Hematopoietic multipotent progenitor cell treated with erythropoietin and hydrocortisone succinate and interleukin-3 and kit ligand, for 4 days (in vitro differentiated cells): ENCODE results near the gene SHE.
"Not testable (repeated sequence)": the region's sequence is repeated elsewhere in the genome, so short reads cannot be mapped to it uniquely, and the experiment has no call there.

Experiments used
- DNase-seq: peaks from one replicate; pipeline ENCODE4 v3.0.0-alpha.2; 2015

SHE gene

DNA sequence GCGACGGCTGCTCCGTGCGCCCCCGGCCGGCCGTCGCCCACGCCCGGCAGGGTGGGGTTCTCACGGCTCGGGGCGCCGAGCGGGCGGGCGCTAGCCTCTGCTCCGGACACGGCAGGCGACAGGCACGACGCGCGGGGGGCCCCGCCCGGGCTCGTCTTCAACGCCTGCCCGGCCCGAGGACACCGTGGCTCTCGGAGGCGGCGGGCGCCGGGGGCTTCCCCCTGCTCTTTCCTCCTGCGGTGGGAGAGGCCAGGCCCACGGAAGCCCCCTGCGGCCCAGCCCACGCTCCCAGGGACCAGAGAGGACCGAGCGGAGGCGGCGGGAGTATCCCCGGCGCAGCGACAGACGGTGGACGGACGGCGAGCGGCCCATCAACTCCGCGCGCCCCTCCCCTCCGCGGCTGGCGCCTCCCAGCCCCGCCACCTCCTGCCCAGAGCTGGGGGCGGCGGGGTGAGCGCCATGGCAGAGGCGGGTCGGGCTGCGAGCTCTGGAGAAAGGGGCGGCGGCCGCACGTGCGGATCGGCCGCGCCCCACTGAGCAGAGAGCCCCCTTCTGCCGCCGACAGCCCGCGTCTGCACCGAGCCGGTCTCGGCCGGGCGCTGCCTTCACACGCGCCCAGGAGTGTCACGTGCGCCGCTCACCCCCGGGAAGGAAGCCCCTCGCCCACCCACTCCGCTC, at the start of gene SHE, which contains the start of gene TDRD10:
SHE (minus strand) TSS at position 347 of the 678 bp plus-strand sequence. CDS start 386 bp downstream, outside the sequence.
TDRD10 (plus strand) TSS at position 154 of the 678 bp plus-strand sequence. CDS start 4,685 bp downstream, outside the sequence.
- peak; percentile 33 for DNase-seq

GRCh38 chr1:154551474-154551873, 49.3 kb upstream of the SHE start:
- no peak for DNase-seq

DNA sequence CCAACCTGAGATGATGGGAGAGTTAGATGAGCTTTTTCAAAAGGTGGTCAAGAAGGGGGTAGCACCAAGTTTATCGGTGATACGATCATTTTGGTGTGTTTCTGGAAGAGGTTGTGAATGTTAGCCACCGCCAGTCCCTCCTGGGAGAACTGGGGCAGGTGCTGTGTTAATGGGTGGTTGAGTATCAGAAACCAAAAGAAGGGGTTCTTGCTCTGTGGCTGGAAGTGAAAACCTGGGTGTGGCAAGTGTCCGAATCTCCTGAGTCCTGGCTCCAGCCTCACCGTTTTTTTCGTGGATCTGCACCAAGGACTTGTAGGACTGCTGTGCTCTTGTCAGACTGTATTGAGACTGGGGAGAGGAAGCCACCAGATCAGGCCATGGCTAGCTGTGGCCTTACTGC, 48.4 kb upstream of the SHE start:
- no peak for DNase-seq

DNA sequence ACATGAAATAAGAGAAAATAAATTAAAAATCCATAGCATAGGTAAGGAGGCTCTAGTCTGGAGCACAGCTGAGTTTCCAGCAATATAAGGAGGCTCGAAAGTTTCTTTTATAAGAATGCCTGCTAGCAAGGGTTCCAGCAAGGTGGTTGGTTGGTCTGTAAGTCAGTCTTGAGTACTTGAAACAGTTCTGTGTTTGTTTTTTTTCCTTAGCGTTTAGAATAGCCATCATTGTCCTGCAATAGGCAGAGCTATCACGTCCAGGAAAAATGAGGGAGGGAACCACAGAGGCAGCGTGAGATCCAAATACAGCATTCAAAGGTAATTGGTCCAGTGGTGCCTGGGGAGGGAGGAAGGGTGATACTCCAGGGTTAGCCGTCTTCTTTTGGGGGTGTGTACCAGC, 47.9 kb upstream of the SHE start:
- no peak for DNase-seq

DNA sequence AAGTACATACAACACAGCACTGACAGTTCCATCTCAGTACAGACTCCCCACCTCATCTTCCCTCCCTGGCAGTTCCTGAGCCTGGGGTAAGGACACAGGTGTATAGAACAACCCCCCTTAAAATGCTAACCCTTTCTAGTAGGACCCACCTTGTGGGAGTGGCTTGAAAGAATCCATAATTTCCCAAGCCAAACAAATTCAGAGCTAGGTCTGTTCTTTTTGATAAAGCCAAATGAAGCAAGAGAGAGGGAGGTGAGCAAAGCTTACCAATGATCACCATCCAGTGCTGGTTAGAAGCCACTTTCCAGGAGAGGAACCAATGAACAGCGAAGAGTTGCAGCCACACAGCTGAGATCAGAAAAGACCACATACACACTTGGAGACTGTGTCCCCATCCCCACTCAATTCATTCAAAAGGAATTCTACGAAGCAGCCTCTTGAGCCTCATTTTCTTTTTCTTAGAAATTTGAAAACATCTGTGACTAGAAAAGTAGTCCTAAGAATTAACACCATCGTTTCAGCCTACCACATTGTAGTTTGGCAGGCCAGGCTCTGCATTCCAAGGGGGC, 47.1 kb upstream of the SHE start:
- no peak for DNase-seq

GRCh38 chr1:154548028-154548427, 45.8 kb upstream of the SHE start:
- DNase-seq = peak; percentile 57

DNA sequence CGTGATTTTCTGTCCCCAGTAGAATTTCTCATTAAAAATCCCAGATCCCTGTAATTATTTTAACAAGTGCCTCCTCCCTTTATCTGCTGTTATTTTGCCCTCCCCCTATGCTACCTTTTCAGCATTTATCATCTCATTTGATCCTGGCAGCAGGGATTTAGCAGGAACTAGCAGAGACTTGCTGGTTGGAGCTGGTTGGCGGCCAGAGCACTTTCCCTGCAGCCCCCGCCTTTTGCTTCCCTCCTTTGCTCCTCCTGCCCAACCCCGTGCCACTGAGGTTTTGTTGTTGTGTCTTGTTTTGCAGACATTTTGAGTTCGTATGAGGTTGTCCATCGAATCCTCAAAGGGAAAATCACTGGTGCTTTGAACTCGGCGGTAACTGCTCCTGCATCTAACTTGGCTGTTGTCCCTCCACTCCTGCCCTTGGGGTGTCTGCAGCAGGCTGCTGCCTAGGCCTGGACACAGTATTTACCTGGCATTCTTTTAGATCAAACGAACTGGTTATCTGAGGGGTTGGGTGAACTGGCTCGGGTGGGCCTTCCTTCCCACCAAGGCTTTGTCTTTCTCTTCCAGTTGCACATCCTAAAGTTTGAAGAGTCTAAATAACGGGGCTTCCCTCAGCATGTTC, 45.0 kb upstream of the SHE start:
- DNase-seq = no peak

GRCh38 chr1:154546264-154547063, 44.3 kb upstream of the SHE start:
- DNase-seq = peak; percentile 85

DNA sequence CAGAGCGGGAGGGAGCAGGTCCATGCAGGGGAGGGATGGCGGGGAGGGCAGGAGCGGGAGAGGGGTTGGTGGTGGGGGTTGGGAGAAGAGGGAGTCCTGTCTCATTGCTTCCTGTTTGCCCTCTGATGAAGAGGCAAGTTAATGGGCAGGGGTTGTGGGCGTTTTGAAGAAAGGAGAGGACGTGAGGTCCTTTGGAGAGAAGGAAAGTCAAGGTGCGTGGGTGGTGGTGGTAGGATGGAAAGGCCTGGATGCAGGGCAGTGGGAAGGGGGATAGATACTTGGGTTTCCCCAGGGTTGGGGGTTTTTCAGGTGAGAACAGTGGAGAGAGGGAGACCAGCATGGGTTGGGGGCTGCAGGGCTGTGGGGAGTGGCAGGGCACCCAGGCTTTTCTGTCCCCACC, 39.0 kb upstream of the SHE start:
- DNase-seq = no peak

DNA sequence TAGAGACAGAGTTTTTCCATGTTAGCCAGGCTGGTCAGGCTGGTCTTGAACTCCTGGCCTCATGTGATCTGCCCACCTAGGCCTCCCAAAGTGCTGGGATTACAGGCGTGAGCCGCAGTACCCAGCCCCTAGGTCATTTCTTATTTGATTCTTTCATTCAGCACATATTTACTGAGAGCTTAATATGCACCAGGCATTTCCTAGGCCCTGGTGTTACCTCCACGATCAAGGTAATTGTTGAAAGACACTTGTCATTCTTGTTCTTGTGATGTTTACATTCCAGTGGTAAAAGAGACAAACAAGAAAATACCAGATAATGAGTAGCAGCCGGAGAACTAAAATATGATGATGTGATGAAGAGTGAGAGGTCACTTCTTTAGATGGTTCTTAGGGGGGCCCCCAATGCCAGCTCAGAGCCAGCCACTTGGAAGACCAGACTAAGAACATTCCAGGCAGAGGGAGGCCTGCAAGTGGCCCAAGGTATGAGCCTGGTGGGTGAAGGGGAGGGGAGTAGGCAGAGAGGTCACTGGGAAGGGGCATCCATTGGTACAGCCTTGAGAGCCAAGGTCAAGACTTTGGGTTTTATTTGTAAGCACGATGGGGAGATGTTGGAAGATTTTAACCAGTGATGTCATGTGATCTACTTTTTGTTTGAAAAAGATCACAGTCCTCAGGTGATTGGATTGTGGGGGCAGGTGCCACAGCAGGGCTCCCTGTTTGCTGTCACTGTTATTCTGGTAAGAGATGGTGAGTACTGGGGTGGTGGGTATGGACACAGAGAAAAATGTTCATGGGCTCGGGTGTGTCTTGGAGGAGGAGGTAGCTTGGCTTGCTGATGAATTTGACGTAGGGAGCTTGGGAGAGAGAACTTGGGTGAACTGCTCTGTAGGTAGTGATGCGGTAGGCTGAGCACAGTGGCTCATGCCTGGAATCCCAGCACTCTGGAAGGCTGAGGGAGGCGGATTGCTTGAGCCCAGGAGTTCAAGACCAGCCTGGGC, 37.6 kb upstream of the SHE start:
- DNase-seq = no peak

DNA sequence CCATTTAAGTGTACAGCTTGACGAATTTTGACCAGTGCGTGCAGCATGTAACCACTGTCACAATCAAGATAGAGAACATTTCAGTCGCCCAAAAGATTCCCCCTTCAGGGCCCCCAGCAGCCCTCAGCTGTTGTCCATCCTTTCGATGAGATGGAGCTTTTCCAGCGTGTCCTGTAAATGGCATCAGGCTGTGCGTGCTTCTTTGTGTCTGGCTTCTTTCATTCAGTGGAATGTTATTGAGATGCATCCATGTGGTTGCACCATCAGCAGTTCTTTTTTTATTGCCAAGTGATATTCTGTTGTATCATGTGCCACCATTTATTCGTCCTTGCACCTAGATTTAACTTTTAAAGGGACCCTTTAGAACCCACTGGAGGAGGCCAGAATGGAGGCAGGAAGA, 34.4 kb upstream of the SHE start:
- no peak for DNase-seq

- no peak for DNase-seq
These were observed 32.0 kb upstream of the SHE start for GRCh38 chr1:154533952-154534844.

- not testable (repeated sequence) for DNase-seq
These were observed 29.7 kb upstream of the SHE start for GRCh38 chr1:154531950-154532349.

GRCh38 chr1:154529308-154529707, 27.1 kb upstream of the SHE start:
- no peak for DNase-seq

- DNase-seq = no peak
These were observed 25.0 kb upstream of the SHE start for GRCh38 chr1:154527192-154527591.

DNA sequence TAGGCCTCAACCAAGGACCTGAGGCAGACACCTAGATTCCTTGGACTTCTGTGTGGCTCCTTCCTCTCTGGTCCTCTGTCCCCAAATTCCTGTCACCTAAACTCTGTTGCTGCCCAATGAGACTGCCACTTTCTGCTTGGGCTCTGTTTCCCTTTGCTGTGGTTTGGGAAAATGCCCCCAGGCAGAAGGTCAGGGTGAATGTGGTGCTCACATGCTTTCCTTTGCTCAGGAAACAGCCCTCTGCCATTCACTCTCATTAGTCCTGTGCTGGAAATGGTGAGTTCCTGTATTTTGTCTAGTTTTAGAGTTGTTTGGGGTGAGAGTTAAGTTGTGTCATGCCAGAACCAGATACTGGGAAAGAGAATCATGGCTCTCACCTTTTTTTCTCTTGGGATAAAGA, 22.7 kb upstream of the SHE start:
- no peak for DNase-seq

- DNase-seq = no peak
These were observed 19.5 kb upstream of the SHE start for GRCh38 chr1:154521695-154522094.

GRCh38 chr1:154520333-154520732, 18.1 kb upstream of the SHE start:
- DNase-seq = peak; percentile 49

DNA sequence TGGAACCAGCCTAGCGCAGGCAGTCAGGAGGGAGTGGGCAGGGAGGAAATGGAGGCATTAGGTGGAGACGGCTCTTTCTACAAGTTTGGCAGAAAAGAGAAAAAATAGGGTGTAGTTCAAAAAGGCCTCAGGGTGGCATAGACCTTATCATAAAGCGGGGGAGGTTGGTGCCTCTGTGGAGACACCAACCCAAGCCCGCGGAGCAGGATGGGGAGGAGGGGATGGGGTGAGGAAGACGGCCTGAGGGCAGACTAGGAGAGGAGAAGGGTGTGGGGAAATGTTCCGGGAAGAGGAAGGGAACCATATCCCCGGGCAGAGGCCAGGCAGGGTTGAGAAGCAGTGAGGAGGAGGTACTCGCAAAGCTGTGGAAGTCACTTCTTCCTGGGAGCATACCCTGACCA, 17.4 kb upstream of the SHE start:
- DNase-seq = peak; percentile 40

- DNase-seq = no peak
These were observed 15.4 kb upstream of the SHE start for GRCh38 chr1:154517661-154518060.

DNA sequence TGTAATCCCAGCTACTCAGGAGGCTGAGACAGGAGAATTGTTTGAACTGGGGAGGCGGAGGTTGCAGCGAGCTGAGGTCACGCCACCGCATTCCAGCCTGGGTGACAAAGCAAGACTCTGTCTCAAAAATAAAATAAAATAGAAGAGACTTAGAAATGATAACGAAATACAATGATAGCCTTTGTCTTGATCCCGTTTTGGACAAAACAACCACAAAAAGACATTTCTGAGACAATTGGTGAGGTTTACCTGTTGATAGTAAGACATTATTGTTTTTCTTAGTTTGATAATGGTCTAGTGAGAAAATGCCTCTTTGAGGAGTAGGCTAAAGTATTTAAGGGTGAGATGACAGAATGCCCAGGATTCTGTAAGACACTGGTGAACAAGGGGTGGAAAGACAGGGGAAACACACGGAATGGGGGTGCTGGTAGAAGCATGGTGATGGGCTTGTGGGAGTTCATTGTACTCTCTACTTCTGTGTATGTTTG, 11.9 kb upstream of the SHE start:
- no peak for DNase-seq
